Thyroid gland (tissue), 4 donors: Measurements from ENCODE around the gene ZNF746. TPM values are rescaled to one million over a fixed set of nuclear protein-coding genes. Genes with fewer than 3 reads are reported as not detected.

ENCODE experiments used
- DNase-seq, 2 donors: peaks; one replicate each; pipeline ENCODE4 v3.0.0-alpha.2; 2019
- H3K27ac ChIP-seq, 3 donors: fragments of 200-600 bp; sonication (generic); 1 replicate in 2 of 3; 2 replicates in 1 of 3; pipeline ENCODE4 v1.5.1; 2016 to 2019; ENCODE audit warnings: mild to moderate bottlenecking in 1 of 3, moderate library complexity in 1 of 3
- H3K27me3 ChIP-seq: fragments of 200-600 bp; sonication (generic); one replicate; pipeline ENCODE4 v1.5.1; 2019
- H3K36me3 ChIP-seq, 2 donors: fragments of 200-600 bp; sonication (generic); one replicate each; pipeline ENCODE4 v1.5.1; 2016 to 2019
- H3K4me1 ChIP-seq, 2 donors: fragments of 200-600 bp; sonication (generic); one replicate each; pipeline ENCODE4 v1.5.1; 2017 to 2019
- H3K4me3 ChIP-seq, 3 donors: fragments of 200-600 bp; sonication (generic); replicated peaks in 1 of 3; 1 replicate in 2 of 3; 2 replicates in 1 of 3; pipeline ENCODE4 v1.5.1; 2016; ENCODE audit warnings: mild to moderate bottlenecking in 1 of 3
- H3K9me3 ChIP-seq: fragments of 200-600 bp; sonication (generic); one replicate; pipeline ENCODE4 v1.5.1; 2017
- POLR2A ChIP-seq, 2 donors: fragments of 450-650 bp; IDR thresholded peaks; one replicate each; pipeline ENCODE4 v1.6.1; 2017; ENCODE audit warnings: antibody characterized with exemption in 2 of 2, mild to moderate bottlenecking in 2 of 2, moderate library complexity in 1 of 2
- WGBS, 2 donors: methylation state at CpG; one replicate each; pipeline ENCODE4 v1.1.5; 2017; 5-methylcytosine and 5-hydroxymethylcytosine counted together
- intact Hi-C: fragments of 100-400 bp; cut with DNase I; formaldehyde crosslinking; loops from one replicate; pipeline ENCODE4 v1.15.1; 2023
- total RNA-seq, 4 donors: library from RNA; depleted of rRNA; stranded (reverse); fragments of >200 nt; gene quantifications; one replicate each; pipeline ENCODE4 v1.2.3, GENCODE V29; 2016
- TF ChIP-seq, protein P1 (sequence below), 6 experiments: fragments of 200-600 bp in 3 of 6; fragments of 450-650 bp in 3 of 6; sonication (generic) in 3 of 6; IDR thresholded peaks; one replicate each; pipeline ENCODE4 v1.5.1; 2016 to 2019; ENCODE audit warnings: antibody characterized with exemption in 6 of 6, mild to moderate bottlenecking in 2 of 6, inconsistent platforms in 1 of 6, moderate library complexity in 1 of 6

Gene ZNF746
- total RNA-seq, 4 donors from 2014 or later, result 19.5 to 27.7 (median 24.0) TPM

GRCh38 chr7:149473251-149473650, 24.4 kb downstream of the ZNF746 start:
- no peak for DNase-seq
- 95 to 97% methylated on average over 5 to 6 of the region's 6 CpGs for WGBS, 2 donors
- no peaks in the 10 kb centered on the region for H3K9me3 ChIP-seq
- no peaks in the 10 kb centered on the region for H3K27me3 ChIP-seq
- no peak overlapping the region for H3K4me3 ChIP-seq
- no peak overlapping the region for H3K27ac ChIP-seq
- intact Hi-C loops, result no loop called here
- H3K4me1 ChIP-seq, result no peaks in the 10 kb centered on the region
- H3K36me3 ChIP-seq, result peaks cover 30 to 45% of the 10 kb centered on the region in 2 donors
- TF ChIP-seq, protein P1, sequence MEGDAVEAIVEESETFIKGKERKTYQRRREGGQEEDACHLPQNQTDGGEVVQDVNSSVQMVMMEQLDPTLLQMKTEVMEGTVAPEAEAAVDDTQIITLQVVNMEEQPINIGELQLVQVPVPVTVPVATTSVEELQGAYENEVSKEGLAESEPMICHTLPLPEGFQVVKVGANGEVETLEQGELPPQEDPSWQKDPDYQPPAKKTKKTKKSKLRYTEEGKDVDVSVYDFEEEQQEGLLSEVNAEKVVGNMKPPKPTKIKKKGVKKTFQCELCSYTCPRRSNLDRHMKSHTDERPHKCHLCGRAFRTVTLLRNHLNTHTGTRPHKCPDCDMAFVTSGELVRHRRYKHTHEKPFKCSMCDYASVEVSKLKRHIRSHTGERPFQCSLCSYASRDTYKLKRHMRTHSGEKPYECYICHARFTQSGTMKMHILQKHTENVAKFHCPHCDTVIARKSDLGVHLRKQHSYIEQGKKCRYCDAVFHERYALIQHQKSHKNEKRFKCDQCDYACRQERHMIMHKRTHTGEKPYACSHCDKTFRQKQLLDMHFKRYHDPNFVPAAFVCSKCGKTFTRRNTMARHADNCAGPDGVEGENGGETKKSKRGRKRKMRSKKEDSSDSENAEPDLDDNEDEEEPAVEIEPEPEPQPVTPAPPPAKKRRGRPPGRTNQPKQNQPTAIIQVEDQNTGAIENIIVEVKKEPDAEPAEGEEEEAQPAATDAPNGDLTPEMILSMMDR (IDR thresholded peaks at IDR 0.05), result no peak
- TF ChIP-seq POLR2A (IDR thresholded peaks at IDR 0.05), result no peak

DNA sequence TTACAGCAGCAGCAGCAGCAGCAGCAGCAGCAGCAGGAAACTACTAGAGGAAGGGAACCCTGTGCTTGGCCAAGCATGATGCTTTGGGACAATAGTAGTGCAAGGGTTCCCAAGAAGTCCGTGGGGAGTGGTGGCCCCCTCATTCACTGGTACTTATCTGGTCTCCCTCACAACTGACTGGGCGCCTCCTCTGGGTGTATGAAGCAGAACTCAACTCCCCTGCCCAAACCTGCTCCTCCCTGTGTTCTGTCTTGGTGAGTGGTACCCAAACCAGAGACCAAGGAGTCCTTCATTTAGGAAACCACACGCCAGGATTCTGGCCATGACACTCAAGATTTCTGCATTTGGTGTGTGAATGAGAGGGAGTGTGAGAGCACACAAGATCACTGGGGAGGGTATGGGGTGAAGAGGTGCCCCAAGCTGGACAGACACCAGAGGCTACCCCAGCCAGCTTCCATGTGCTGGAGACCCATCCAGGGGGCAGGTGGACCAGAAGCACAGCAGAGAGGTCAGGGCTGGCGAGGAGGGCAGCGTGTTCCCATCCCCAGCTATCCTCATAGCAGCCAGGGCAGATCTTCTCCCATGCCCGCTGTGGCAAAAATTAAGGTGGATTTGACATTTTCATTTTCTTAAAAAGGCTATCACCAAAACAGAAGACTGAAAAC, 26.2 kb downstream of the ZNF746 start:
- Histone ChIP-seq H3K9me3 (no peaks in the 10 kb centered on the region), H3K27me3 (no peaks in the 10 kb centered on the region), H3K27ac (no peak overlapping the region), H3K36me3 (peaks cover 22 to 33% of the 10 kb centered on the region in 2 donors), H3K4me3 (no peak overlapping the region), H3K4me1 (no peaks in the 10 kb centered on the region)
- intact Hi-C loops, result no loop called here
- no peak for DNase-seq
- TF ChIP-seq, protein P1 (IDR thresholded peaks at IDR 0.05), result no peak
- no peak for TF ChIP-seq POLR2A (IDR thresholded peaks at IDR 0.05)
- WGBS, 2 donors, result 96 to 98% methylated on average over 6 of the region's 6 CpGs

DNA sequence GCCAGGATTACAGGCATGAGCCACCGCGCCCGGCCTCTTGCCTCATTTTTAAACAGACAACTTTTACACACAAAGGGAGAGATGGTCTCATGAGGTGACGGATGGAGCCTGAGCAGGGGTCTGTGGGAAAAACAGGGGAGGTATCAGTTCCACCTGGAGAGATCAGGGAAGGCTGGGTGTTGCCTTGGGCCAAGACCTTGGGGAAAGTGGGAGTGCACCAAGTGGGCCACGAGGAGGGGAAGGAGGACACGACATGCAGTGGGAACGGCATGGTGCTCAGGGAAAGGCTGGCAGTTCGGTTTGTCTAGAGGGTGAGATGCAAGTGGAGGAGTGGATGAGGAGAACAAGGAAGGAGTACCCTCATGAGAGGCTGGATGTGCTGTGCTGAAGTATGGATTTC, 27.8 kb downstream of the ZNF746 start:
- intact Hi-C loops, result no loop called here
- Histone ChIP-seq H3K4me3 (no peak overlapping the region), H3K27me3 (no peaks in the 10 kb centered on the region), H3K9me3 (no peaks in the 10 kb centered on the region), H3K27ac (no peak overlapping the region), H3K4me1 (no peaks in the 10 kb centered on the region), H3K36me3 (peaks cover 10 to 19% of the 10 kb centered on the region in 2 donors)
- 88 to 89% methylated on average over 8 of the region's 8 CpGs for WGBS, 2 donors
- no peak for DNase-seq
- TF ChIP-seq, protein P1 (IDR thresholded peaks at IDR 0.05), result no peak
- no peak for TF ChIP-seq POLR2A (IDR thresholded peaks at IDR 0.05)

GRCh38 chr7:149468208-149468607, 29.4 kb downstream of the ZNF746 start:
- H3K27ac ChIP-seq, result no peak overlapping the region
- WGBS, 2 donors, result 79 to 84% methylated on average over 4 to 5 of the region's 5 CpGs
- TF ChIP-seq POLR2A (IDR thresholded peaks at IDR 0.05), result no peak
- TF ChIP-seq, protein P1 (IDR thresholded peaks at IDR 0.05), result no peak
- no peak overlapping the region for H3K4me3 ChIP-seq
- DNase-seq, result no peak
- no peaks in the 10 kb centered on the region for H3K9me3 ChIP-seq
- H3K36me3 ChIP-seq, result peaks cover 0 to 5% of the 10 kb centered on the region in 2 donors
- intact Hi-C loops, result no loop called here
- H3K27me3 ChIP-seq, result no peaks in the 10 kb centered on the region
- H3K4me1 ChIP-seq, result no peaks in the 10 kb centered on the region

DNA sequence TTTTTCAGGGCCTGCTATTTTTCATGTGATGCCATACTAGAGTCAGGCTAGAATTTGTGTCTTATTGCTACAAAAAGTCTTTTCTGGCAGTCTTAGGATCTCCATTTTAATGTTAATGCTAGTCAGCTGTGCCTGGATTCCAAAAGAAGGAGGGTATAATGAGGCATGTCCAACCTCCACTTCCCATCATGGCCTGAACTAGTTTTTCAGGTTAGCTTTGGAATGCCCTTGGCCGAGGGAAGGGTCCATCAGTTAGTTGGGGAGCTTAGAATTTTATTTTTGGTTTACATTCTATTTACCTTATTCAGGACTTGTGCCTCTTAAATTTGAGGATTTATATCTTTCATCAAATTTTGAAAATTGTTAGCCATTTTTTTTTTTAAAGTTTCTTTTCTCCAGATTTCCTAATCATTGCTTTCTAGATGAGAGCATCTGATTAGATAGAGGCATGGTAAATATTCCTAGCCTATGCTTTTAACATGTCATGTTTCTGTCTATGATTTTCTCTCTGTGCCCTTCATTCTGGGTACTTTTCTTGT, 30.2 kb downstream of the ZNF746 start:
- Histone ChIP-seq H3K4me1 (no peaks in the 10 kb centered on the region), H3K36me3 (no peaks in the 10 kb centered on the region), H3K9me3 (no peaks in the 10 kb centered on the region), H3K27ac (no peak overlapping the region), H3K27me3 (no peaks in the 10 kb centered on the region), H3K4me3 (no peak overlapping the region)
- WGBS, 2 donors, result 81 to 86% methylated on average over 1 of the region's 1 CpG
- intact Hi-C loops, result no loop called here
- no peak for DNase-seq
- no peak for TF ChIP-seq POLR2A (IDR thresholded peaks at IDR 0.05)
